Measurements from ENCODE around the gene LMO1. TPM values are rescaled to one million over a fixed set of nuclear protein-coding genes. Genes with fewer than 3 reads are reported as not detected.

Gene LMO1
- total and polyA plus RNA-seq, 4 donors, result 1.8 to 8.7 (median 5.1) TPM

GRCh38 chr11:8297781-8298440, 34.2 kb upstream of the LMO1 start:
- DNase-seq (ENCODE audit: low read depth in 4 of 6, low spot score in 6 of 6), result no peak
- 93% methylated on average over 5 of the region's 5 CpGs for WGBS (ENCODE audit: insufficient coverage)
- Histone ChIP-seq H3K4me1 (ENCODE audit: control insufficient read depth, insufficient read depth, low read length) (peaks cover 3% of the 10 kb centered on the region), H3K4me3 (ENCODE audit: low read depth, low read length) (no peak overlapping the region), H3K27ac (ENCODE audit: low read depth, low read length) (no peak overlapping the region), H3K36me3 (ENCODE audit: control insufficient read depth, insufficient read depth, low read length) (no peaks in the 10 kb centered on the region), H3K9me3 (ENCODE audit: control insufficient read depth, insufficient read depth, low read length) (no peaks in the 10 kb centered on the region), H3K27me3 (ENCODE audit: control insufficient read depth, insufficient read depth, low read length) (no peaks in the 10 kb centered on the region)

GRCh38 chr11:8296872-8297271, 33.2 kb upstream of the LMO1 start:
- Histone ChIP-seq H3K36me3 (ENCODE audit: control insufficient read depth, insufficient read depth, low read length) (no peaks in the 10 kb centered on the region), H3K27ac (ENCODE audit: low read depth, low read length) (no peak overlapping the region), H3K27me3 (ENCODE audit: control insufficient read depth, insufficient read depth, low read length) (no peaks in the 10 kb centered on the region), H3K4me1 (ENCODE audit: control insufficient read depth, insufficient read depth, low read length) (peaks cover 4% of the 10 kb centered on the region), H3K4me3 (ENCODE audit: low read depth, low read length) (no peak overlapping the region), H3K9me3 (ENCODE audit: control insufficient read depth, insufficient read depth, low read length) (no peaks in the 10 kb centered on the region)
- 80% methylated on average over 4 of the region's 5 CpGs for WGBS (ENCODE audit: insufficient coverage)
- DNase-seq (ENCODE audit: low read depth in 4 of 6, low spot score in 6 of 6), result no peak

- H3K4me3 ChIP-seq (ENCODE audit: low read depth, low read length), result no peak overlapping the region
- no peak overlapping the region for H3K27ac ChIP-seq (ENCODE audit: low read depth, low read length)
- peaks cover 11% of the 10 kb centered on the region for H3K4me1 ChIP-seq (ENCODE audit: control insufficient read depth, insufficient read depth, low read length)
- peak in 1 of 6 donors; percentile 82 for DNase-seq (ENCODE audit: low read depth in 4 of 6, low spot score in 6 of 6)
- no peaks in the 10 kb centered on the region for H3K36me3 ChIP-seq (ENCODE audit: control insufficient read depth, insufficient read depth, low read length)
- H3K9me3 ChIP-seq (ENCODE audit: control insufficient read depth, insufficient read depth, low read length), result no peaks in the 10 kb centered on the region
- no CpG with 5 or more reads among the region's 5 CpGs for WGBS (ENCODE audit: insufficient coverage)
- no peaks in the 10 kb centered on the region for H3K27me3 ChIP-seq (ENCODE audit: control insufficient read depth, insufficient read depth, low read length)
These were observed 32.5 kb upstream of the LMO1 start for GRCh38 chr11:8296038-8296649.

- Histone ChIP-seq H3K36me3 (ENCODE audit: control insufficient read depth, insufficient read depth, low read length) (no peaks in the 10 kb centered on the region), H3K4me3 (ENCODE audit: low read depth, low read length) (no peak overlapping the region), H3K4me1 (ENCODE audit: control insufficient read depth, insufficient read depth, low read length) (peaks cover 23% of the 10 kb centered on the region), H3K9me3 (ENCODE audit: control insufficient read depth, insufficient read depth, low read length) (no peaks in the 10 kb centered on the region), H3K27me3 (ENCODE audit: control insufficient read depth, insufficient read depth, low read length) (no peaks in the 10 kb centered on the region), H3K27ac (ENCODE audit: low read depth, low read length) (no peak overlapping the region)
- 90% methylated on average over 7 of the region's 8 CpGs for WGBS (ENCODE audit: insufficient coverage)
- no peak for DNase-seq (ENCODE audit: low read depth in 4 of 6, low spot score in 6 of 6)
These were observed 30.7 kb upstream of the LMO1 start for GRCh38 chr11:8294251-8294935.

- Histone ChIP-seq H3K36me3 (ENCODE audit: control insufficient read depth, insufficient read depth, low read length) (no peaks in the 10 kb centered on the region), H3K27ac (ENCODE audit: low read depth, low read length) (no peak overlapping the region), H3K4me3 (ENCODE audit: low read depth, low read length) (no peak overlapping the region), H3K4me1 (ENCODE audit: control insufficient read depth, insufficient read depth, low read length) (peaks cover 21% of the 10 kb centered on the region), H3K9me3 (ENCODE audit: control insufficient read depth, insufficient read depth, low read length) (no peaks in the 10 kb centered on the region), H3K27me3 (ENCODE audit: control insufficient read depth, insufficient read depth, low read length) (peaks cover 5% of the 10 kb centered on the region)
- DNase-seq (ENCODE audit: low read depth in 4 of 6, low spot score in 6 of 6), result no peak
- WGBS (ENCODE audit: insufficient coverage), result 93% methylated on average over 6 of the region's 7 CpGs
These were observed 29.5 kb upstream of the LMO1 start for GRCh38 chr11:8293171-8293570.

- DNase-seq (ENCODE audit: low read depth in 4 of 6, low spot score in 6 of 6), result no peak
- H3K4me1 ChIP-seq (ENCODE audit: control insufficient read depth, insufficient read depth, low read length), result peaks cover 21% of the 10 kb centered on the region
- WGBS (ENCODE audit: insufficient coverage), result 99% methylated on average over 10 of the region's 10 CpGs
- H3K9me3 ChIP-seq (ENCODE audit: control insufficient read depth, insufficient read depth, low read length), result no peaks in the 10 kb centered on the region
- H3K4me3 ChIP-seq (ENCODE audit: low read depth, low read length), result no peak overlapping the region
- peaks cover 8% of the 10 kb centered on the region for H3K27me3 ChIP-seq (ENCODE audit: control insufficient read depth, insufficient read depth, low read length)
- H3K36me3 ChIP-seq (ENCODE audit: control insufficient read depth, insufficient read depth, low read length), result no peaks in the 10 kb centered on the region
- no peak overlapping the region for H3K27ac ChIP-seq (ENCODE audit: low read depth, low read length)
These were observed 28.7 kb upstream of the LMO1 start for GRCh38 chr11:8292351-8292750.

GRCh38 chr11:8291421-8292350, 28.0 kb upstream of the LMO1 start:
- H3K36me3 ChIP-seq (ENCODE audit: control insufficient read depth, insufficient read depth, low read length), result no peaks in the 10 kb centered on the region
- no peak for DNase-seq (ENCODE audit: low read depth in 4 of 6, low spot score in 6 of 6)

GRCh38 chr11:8290081-8290810, 26.6 kb upstream of the LMO1 start:
- Histone ChIP-seq H3K4me1 (ENCODE audit: control insufficient read depth, insufficient read depth, low read length) (peaks cover 21% of the 10 kb centered on the region), H3K9me3 (ENCODE audit: control insufficient read depth, insufficient read depth, low read length) (no peaks in the 10 kb centered on the region), H3K4me3 (ENCODE audit: low read depth, low read length) (no peak overlapping the region), H3K27ac (ENCODE audit: low read depth, low read length) (no peak overlapping the region), H3K27me3 (ENCODE audit: control insufficient read depth, insufficient read depth, low read length) (peaks cover 8% of the 10 kb centered on the region), H3K36me3 (ENCODE audit: control insufficient read depth, insufficient read depth, low read length) (no peaks in the 10 kb centered on the region)
- peak in 2 of 6 donors; percentile 35 to 48 for DNase-seq (ENCODE audit: low read depth in 4 of 6, low spot score in 6 of 6)
- WGBS (ENCODE audit: insufficient coverage), result 97% methylated on average over 7 of the region's 8 CpGs

More at GRCh38 chr11:8291421-8292350, 28.0 kb upstream of the LMO1 start:
- Histone ChIP-seq H3K9me3 (ENCODE audit: control insufficient read depth, insufficient read depth, low read length) (no peaks in the 10 kb centered on the region), H3K27ac (ENCODE audit: low read depth, low read length) (no peak overlapping the region), H3K4me1 (ENCODE audit: control insufficient read depth, insufficient read depth, low read length) (peaks cover 21% of the 10 kb centered on the region), H3K4me3 (ENCODE audit: low read depth, low read length) (no peak overlapping the region), H3K27me3 (ENCODE audit: control insufficient read depth, insufficient read depth, low read length) (peaks cover 8% of the 10 kb centered on the region)
- 91% methylated on average over 11 of the region's 11 CpGs for WGBS (ENCODE audit: insufficient coverage)

GRCh38 chr11:8289492-8289918, 25.8 kb upstream of the LMO1 start:
- Histone ChIP-seq H3K36me3 (ENCODE audit: control insufficient read depth, insufficient read depth, low read length) (no peaks in the 10 kb centered on the region), H3K9me3 (ENCODE audit: control insufficient read depth, insufficient read depth, low read length) (no peaks in the 10 kb centered on the region), H3K4me1 (ENCODE audit: control insufficient read depth, insufficient read depth, low read length) (peaks cover 21% of the 10 kb centered on the region), H3K4me3 (ENCODE audit: low read depth, low read length) (no peak overlapping the region), H3K27ac (ENCODE audit: low read depth, low read length) (no peak overlapping the region), H3K27me3 (ENCODE audit: control insufficient read depth, insufficient read depth, low read length) (peaks cover 8% of the 10 kb centered on the region)
- DNase-seq (ENCODE audit: low read depth in 4 of 6, low spot score in 6 of 6), result peak in 1 of 6 donors; percentile 37
- no CpG with 5 or more reads among the region's 3 CpGs for WGBS (ENCODE audit: insufficient coverage)

Measured in spinal cord (tissue), 10 donors.